Measurements from ENCODE around the gene SGMS2.

SGMS2 gene

GRCh38 chr4:107843391-107843790 is 18.7 kb downstream of the SGMS2 start:
- TF ChIP-seq ZFX (IDR thresholded peaks at IDR 0.05; ENCODE audit: borderline replicate concordance), result no peak
- TF ChIP-seq, protein P1, sequence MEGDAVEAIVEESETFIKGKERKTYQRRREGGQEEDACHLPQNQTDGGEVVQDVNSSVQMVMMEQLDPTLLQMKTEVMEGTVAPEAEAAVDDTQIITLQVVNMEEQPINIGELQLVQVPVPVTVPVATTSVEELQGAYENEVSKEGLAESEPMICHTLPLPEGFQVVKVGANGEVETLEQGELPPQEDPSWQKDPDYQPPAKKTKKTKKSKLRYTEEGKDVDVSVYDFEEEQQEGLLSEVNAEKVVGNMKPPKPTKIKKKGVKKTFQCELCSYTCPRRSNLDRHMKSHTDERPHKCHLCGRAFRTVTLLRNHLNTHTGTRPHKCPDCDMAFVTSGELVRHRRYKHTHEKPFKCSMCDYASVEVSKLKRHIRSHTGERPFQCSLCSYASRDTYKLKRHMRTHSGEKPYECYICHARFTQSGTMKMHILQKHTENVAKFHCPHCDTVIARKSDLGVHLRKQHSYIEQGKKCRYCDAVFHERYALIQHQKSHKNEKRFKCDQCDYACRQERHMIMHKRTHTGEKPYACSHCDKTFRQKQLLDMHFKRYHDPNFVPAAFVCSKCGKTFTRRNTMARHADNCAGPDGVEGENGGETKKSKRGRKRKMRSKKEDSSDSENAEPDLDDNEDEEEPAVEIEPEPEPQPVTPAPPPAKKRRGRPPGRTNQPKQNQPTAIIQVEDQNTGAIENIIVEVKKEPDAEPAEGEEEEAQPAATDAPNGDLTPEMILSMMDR (IDR thresholded peaks at IDR 0.05), result no peak
- no peak overlapping the region for H3K27ac ChIP-seq

DNA sequence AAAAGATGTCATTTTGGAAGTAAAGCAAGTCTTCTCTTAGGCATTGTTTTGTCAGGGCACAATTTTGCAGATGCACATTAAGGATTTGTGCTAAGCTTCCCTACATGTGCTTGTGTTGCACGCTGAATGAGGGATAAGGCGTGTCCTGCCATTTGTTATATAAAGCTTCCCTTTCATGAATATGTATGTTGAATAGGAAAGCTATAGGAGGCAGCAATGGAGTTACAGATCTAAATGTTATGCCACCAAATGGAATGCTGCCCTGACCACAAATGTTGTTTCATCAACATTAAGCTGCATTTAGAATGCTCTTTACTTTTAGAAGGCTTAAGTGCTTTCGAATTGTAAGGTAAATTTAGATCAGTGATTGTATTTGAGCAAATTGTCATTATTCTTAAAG is 20.9 kb downstream of the SGMS2 start:
- TF ChIP-seq, protein P1 (IDR thresholded peaks at IDR 0.05), result no peak
- no peak for TF ChIP-seq ZFX (IDR thresholded peaks at IDR 0.05; ENCODE audit: borderline replicate concordance)
- H3K27ac ChIP-seq, result no peak overlapping the region

DNA sequence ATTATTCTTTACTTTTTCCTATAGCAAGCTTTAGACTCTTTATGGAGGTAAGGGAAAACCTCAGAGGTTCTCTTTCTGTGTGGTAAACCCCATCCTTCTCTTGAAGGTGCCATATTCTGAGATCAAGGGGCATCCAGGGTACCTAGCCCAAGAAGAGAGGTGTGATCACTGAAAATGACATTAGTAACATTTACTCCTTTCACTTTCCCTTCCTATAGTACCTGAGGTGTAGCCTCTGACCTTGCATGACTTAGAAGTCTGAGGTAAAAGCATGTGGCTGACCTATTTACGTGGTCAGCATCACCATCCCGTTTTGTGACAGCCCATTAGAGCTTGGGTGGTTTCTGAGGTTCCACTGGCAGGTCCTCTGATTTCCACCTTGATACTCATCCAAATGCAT is 25.7 kb downstream of the SGMS2 start:
- no peak overlapping the region for H3K27ac ChIP-seq
- TF ChIP-seq, protein P1 (IDR thresholded peaks at IDR 0.05), result no peak
- no peak for TF ChIP-seq ZFX (IDR thresholded peaks at IDR 0.05; ENCODE audit: borderline replicate concordance)

DNA sequence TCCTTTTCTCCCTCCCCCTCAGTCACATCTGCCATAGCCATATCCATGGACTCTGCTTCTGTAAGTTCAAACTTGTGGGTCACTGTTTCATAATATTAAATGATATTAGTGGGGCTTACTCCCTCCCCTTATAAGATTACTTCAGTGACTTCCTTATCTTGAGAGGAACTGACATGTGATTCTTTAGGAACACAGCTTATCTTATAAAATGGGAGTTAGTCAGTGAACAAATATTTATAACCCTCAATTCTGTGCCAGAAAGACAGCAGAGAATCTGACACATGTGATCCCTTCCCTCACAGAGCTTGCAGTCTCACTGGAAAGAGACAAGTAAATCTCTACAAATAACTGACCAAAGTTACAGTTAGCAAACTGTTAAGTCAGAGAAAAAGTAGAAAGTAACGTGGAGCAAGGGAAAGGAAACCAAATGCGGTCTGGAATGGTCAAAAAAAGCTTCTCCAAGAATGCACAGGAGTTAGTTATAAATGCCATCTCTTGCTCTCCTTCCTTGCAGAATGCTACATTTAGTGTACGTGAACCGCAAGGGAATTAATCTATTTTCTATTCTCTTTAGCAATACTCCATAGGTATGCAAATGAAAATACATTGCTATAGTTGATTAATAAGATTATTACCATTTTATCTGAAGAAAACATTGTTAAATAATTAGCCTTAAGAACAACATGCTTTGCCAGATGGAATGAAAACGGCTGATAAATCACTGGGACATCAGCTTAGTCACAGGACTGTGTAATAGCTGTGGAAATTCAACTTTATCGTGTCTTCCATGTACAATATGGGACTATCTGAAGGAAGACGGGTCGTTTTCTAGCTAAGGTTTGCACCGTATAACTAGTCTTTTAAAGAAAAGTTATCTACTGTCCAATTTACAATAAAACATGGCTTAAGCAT is 29.0 kb downstream of the SGMS2 start:
- no peak overlapping the region for H3K27ac ChIP-seq
- TF ChIP-seq, protein P1 (IDR thresholded peaks at IDR 0.05), result no peak
- no peak for TF ChIP-seq ZFX (IDR thresholded peaks at IDR 0.05; ENCODE audit: borderline replicate concordance)

GRCh38 chr4:107854356-107855022 is 29.8 kb downstream of the SGMS2 start:
- no peak for TF ChIP-seq ZFX (IDR thresholded peaks at IDR 0.05; ENCODE audit: borderline replicate concordance)
- TF ChIP-seq, protein P1 (IDR thresholded peaks at IDR 0.05), result no peak
- no peak overlapping the region for H3K27ac ChIP-seq

GRCh38 chr4:107855723-107856122 is 31.0 kb downstream of the SGMS2 start:
- H3K27ac ChIP-seq, result no peak overlapping the region
- TF ChIP-seq ZFX (IDR thresholded peaks at IDR 0.05; ENCODE audit: borderline replicate concordance), result no peak
- TF ChIP-seq, protein P1 (IDR thresholded peaks at IDR 0.05), result no peak

- TF ChIP-seq, protein P1 (IDR thresholded peaks at IDR 0.05), result no peak
- TF ChIP-seq ZFX (IDR thresholded peaks at IDR 0.05; ENCODE audit: borderline replicate concordance), result no peak
- no peak overlapping the region for H3K27ac ChIP-seq
Observed at GRCh38 chr4:107856901-107857300, 32.2 kb downstream of the SGMS2 start.
